ENCODE measurements around the gene CROCC2.

CROCC2 gene

DNA sequence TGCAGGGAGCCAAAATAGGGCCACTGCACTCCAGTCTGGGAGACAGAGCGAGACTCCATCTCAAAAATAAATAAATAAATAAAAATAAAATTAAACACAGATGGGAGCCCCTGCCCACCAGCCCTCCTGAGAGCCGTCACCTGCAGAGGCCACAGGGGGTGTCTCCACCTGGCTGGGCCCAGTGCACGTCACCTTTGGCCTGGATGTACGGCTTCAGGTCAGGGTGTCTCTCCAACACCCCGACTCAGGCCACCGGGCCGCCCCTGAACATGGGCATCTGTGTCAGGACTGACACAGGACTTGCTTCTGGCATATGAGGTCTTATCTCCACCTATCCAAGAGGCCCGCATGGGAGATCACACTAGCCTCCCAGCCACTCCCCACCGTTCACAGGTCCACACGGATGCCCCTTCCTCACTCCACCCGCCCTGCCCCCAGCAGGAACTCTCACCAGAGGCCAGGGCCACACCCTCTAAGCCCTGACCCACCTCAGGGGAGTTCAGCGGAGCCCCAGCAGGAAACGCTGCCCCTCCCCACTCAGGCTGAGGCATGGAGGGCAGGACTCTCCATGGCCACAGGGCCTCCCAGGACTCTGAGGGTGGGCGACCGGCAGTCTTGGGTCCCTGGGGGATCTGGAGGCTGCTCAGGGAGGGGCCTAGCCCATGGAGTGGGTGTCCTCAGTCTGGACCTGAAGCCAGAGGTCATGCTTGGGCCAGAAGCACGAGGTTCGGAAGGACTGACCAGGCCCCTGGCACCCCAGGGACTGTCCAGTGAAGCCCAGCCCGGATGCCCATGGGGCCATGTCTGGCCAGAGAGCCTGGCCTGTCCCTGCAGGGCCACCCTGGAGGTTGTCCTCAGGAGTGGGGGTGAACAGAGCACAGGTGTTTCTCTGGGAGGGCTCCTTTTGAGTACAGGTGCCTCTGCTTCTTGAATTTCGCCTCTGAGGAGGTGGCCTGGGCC is 1.6 kb upstream of the CROCC2 start:
- DNase-seq (ENCODE audit: low read depth in 2 of 3, low spot score in 2 of 3) = no peak

- DNase-seq (ENCODE audit: low read depth in 2 of 3, low spot score in 2 of 3) = no peak
Observed at GRCh38 chr2:240905176-240905781, 857 bp upstream of the CROCC2 start.

GRCh38 chr2:240906911-240907590 is 915 bp downstream of the CROCC2 start:
- no peak for DNase-seq (ENCODE audit: low read depth in 2 of 3, low spot score in 2 of 3)

DNA sequence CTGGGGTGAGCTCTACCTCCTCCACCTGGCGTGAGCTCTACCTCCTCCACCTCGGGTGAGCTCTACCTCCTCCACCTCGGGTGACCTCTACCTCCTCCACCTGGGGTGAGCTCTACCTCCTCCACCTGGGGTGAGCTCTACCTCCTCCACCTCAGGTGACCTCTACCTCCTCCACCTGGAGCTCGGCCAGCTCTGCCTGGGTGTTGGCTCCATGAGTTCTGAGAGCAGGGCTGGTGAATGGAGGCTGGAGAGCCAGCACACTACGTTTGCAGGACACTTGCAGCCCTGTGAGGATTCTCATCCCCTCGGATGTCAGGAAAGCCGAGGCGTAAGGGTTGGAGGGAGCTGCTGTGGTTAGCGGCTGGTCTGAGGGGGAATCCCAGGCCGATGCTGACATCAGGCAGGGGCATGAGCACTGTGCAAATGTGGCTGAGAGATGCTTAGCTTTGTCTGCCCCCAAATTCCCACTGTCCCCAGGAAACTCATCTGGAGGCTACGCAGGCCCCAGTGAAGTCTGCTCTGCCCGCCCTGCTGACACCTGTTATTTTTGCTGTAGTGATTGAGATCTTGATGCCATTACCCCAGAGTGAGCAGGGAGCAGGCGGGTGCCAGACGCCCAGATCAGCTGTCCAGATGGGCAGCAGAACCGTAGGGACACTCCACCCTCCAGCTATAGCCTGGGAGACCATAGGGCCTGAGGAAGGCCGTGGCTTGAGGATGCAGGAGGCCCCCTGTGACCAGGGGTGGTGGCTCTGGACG is 3.3 kb downstream of the CROCC2 start:
- no peak for DNase-seq (ENCODE audit: low read depth in 2 of 3, low spot score in 2 of 3)

- DNase-seq (ENCODE audit: low read depth in 2 of 3, low spot score in 2 of 3) = no peak
Observed at GRCh38 chr2:240911641-240912265, 5.6 kb downstream of the CROCC2 start.

DNA sequence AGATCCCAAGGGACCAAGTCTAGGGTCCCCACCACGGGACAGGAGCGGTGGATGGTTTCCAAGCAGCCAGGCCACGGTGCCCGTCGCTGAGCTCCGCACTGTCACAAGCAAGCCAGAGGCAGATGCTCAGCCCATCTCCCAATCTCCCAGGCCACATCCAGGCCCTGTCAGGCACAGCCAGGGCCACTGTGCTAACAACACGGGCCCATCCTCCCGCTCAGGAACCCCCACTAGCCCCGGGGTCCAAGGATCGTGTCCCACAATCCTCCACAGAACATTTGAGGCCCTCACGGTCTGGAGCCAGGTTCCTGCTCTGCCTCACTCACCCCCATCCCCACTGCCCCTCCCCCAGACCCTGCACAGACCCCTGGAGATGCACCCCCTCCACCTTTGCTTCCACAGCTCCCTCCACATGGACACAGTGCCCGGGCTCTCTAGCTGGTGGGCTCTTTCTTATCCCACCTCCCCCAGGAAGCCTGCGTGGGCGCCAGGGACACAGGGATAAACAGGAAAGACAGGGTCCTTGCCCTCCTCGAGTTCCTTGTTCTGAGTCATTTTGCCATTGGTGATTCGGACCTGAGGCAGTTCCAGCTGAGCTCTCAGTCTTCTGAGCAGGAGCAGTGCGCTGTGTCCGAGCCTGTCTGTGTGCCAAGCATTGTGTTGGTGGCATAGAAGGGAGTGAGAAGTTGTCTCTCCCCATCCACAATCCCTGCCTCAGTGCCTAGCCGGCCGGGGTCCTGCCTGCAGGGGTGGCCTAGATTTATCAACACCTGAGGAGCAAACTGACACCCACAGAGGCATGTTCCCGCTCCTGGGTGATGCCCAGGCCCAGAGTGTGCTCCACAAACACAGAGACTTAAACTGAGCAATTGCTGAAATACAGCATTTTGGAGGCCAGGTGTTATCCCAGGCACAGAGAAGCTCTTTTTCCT is 7.0 kb downstream of the CROCC2 start:
- DNase-seq (ENCODE audit: low read depth in 2 of 3, low spot score in 2 of 3) = no peak

- DNase-seq (ENCODE audit: low read depth in 2 of 3, low spot score in 2 of 3) = peak; percentile 23 to 59 (median 57)
Observed at GRCh38 chr2:240913810-240914644, 7.9 kb downstream of the CROCC2 start.

DNA sequence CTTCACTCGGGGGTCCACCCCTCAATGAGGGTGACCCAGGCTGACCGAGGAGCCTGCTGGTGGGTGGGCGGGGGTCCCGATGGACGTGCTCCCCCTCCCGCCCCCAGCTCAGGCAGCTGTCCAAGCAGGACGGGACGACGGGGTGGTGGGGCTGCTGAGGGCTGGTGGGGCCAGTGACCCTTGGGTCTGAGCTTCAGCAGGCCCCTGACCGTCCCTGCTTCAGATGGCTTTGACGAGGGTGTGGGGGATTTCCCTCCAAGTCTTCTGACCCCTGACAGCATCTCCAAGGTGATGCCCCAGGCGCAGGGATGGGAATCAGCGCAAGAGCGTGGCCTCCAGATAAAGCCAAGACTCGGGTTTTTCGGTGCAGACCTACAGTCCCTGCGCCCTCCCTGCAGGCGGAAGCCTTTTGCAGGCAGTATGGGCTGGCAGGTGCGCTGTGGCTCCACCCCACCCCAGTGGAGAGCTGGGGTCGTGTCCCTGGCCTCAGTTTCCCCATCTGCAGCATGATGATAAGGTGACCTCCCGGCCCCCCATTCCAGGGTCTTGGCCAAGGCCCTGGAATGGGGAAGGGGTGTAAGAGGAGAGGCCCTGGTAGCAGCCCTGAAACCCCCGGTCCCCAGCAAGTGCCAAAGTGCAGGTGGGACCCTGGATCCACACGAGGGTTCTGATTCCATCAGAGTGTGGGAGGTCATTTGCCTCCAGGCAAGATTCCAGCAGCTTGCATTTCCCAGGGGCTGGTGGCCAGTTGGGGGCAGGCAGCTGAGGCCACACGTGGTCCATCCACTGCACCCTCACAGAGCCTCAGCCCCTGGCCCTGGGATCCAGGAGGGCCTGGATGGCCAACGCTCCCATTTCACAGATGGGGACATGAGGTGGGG is 8.7 kb downstream of the CROCC2 start:
- no peak for DNase-seq (ENCODE audit: low read depth in 2 of 3, low spot score in 2 of 3)

GRCh38 chr2:240915526-240916341 is 9.6 kb downstream of the CROCC2 start:
- no peak for DNase-seq (ENCODE audit: low read depth in 2 of 3, low spot score in 2 of 3)

- no peak for DNase-seq (ENCODE audit: low read depth in 2 of 3, low spot score in 2 of 3)
Observed at GRCh38 chr2:240916571-240917008, 10.5 kb downstream of the CROCC2 start.

DNA sequence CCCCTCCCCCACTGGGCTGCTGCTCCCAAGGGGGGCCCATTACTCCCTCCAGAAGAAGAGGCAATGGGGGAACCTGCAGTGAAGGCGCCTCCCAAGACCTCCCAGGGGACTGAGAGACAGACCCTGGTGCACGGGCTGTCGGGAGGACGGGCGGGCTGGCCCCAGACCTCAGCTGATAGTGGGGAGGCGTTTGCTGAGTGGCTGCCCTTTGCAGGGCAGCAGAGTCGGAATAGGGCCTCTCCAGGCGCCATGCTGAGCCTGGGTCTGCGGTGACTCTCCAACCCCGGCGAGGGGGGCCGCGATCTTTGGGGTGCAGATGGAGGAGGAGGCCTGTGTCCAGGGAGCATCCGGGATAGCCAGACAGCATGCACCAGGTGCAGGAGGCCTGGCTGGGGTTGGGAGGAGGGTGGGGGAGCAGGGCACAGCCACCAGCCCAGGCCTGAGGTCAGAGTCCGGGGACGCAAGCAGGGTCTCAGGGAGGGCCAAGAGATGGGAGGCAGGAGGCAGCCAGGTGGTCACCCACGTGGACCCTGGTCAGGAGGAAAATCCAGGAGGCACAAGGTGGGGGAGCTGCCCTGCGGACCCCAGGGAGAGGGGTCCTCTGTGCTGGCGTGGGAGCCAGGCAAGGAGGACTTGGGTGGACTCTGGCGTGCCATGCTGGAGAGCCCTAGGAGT is 11.0 kb downstream of the CROCC2 start:
- DNase-seq (ENCODE audit: low read depth in 2 of 3, low spot score in 2 of 3) = no peak

DNA sequence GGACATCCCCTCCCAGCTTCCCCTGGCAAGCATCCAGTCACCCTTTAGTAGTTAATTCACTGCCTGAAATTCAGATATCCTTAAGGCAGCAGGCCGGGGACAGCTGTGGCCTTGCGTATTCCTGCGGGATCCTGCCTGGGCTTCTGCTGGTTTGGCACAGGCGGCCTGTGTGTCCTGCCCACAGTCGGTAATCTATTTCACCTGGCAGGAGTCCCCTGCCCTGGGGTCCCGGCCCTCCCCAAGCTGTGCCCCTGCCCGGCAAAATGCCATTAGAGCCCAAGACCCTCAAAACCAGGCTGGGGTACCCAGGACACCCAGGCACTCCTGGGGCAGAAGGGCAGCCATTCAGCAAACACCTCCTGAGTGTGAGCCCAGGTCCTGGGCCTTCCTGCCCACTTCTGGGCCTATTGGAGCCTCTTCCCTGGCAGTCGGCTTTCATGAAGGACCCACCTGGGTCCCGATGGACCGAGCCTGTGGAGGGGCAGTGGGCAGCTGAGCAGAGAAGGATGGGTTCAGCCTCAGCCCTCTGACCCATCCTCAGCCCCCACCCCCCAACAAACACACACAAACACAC is 11.6 kb downstream of the CROCC2 start:
- DNase-seq (ENCODE audit: low read depth in 2 of 3, low spot score in 2 of 3) = no peak

DNA sequence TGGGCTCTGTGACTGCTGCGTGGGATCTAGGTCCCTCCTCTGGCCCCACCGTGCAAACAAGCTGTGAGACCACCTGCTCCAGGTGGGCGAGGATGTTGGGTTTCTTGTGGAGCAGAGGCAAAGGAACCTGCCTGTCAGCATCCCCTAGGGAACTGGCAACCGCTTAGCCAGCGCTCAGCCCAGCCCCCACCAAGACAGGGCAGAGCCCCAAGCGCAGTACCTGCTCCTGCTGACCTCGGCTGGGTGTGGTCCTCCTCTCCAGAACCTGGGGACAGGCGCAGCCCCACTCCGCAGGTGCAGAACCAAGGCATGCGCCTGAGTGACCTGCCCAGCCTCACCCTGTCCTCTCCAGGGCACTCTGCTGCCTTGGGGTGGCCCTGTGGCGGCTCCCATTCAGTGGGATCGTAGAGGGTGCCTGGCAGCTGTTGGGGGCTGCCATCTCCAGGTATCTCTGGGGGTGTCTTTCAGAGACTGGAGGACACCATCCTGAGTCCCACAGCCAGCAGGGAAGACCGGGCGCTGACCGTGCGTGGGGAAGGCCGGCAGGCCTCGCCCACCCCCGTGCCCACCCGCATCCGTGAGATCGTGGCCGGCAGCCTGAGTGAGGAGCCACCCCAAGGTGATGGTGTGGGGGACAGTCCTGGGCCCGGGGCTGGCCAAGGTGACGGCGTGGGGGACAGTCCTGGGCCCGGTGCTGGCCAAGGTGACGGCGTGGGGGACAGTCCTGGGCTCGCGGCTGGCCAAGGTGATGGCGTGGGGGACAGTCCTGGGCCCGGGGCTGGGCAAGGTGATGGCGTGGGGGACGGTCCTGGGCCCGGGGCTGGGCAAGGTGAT is 12.3 kb downstream of the CROCC2 start:
- DNase-seq (ENCODE audit: low read depth in 2 of 3, low spot score in 2 of 3) = no peak

GRCh38 chr2:240919161-240919781 is 13.1 kb downstream of the CROCC2 start:
- no peak for DNase-seq (ENCODE audit: low read depth in 2 of 3, low spot score in 2 of 3)
